HepG2 (cell line): ENCODE measurements around the gene DHX30. TPM values are rescaled to one million over a fixed set of nuclear protein-coding genes. Genes with fewer than 3 reads are reported as not detected.
A peak's percentile ranks its signal among the peaks of the same experiment; 100 is the strongest.

Experiments used
- ATAC-seq: fragments of 200-7000 bp; cut with Tn5 transposase; 3 replicates; pipeline ENCODE4 v1.9.1; 2020; ENCODE audit warnings: mild to moderate bottlenecking, moderate library complexity
- BruUV-seq: library from RNA; stranded (reverse); fragments of 400-500 nt; replicated peaks from 2 replicates; lab custom pipeline; 2021; lab: Mats Ljungman, UMichigan
- CTCF ChIA-PET: fragments of 300-600 bp; formaldehyde crosslinking; extraction: SDS; loops from one replicate; lab custom pipeline; 2021; ENCODE audit warnings: low total read pairs, inconsistent platforms, low intra/inter-chr PET ratio; lab: Yijun Ruan, JAX
- POLR2A ChIA-PET: fragments of 350-600 bp; sonication (Branson Sonifier 250); formaldehyde crosslinking; loops from one replicate; lab custom pipeline; 2020; ENCODE audit warnings: antibody characterized with exemption, inconsistent platforms; lab: Yijun Ruan, JAX
- DNase-seq: peaks from one replicate; pipeline ENCODE4 v3.0.0-alpha.2; 2015; ENCODE audit warnings: low spot score
- FAIRE-seq: peaks from 3 replicates; lab custom pipeline; 2011; peaks lifted over from hg19 to GRCh38; lab: Jason Lieb, UNC
- H2AFZ ChIP-seq: one replicate; pipeline ENCODE4 v1.6.1; 2011; ENCODE audit warnings: low read length, inconsistent platforms
- H3K27ac ChIP-seq: fragments of 300-600 bp; 3 replicates; pipeline ENCODE4 v1.8.0; 2011; ENCODE audit warnings: mixed run types, mild to moderate bottlenecking, mixed read lengths, low read length, inconsistent platforms; ENCODE audit not compliant: insufficient read depth; ENCODE audit errors: extremely low read length
- H3K27me3 ChIP-seq, 2 experiments: fragments of 200-600 bp in 1 of 2; 2 replicates in 1 of 2; 3 replicates in 1 of 2; pipeline versions ENCODE4 v1.6.0 to v1.8.0; 2011; ENCODE audit warnings: low read length in 2 of 2, mild to moderate bottlenecking in 2 of 2, moderate library complexity in 2 of 2, inconsistent platforms in 1 of 2; ENCODE audit not compliant: insufficient read depth in 2 of 2, control insufficient read depth in 1 of 2
- H3K36me3 ChIP-seq, 2 experiments: fragments of 200-600 bp in 1 of 2; replicated peaks in 1 of 2; 2 replicates in 1 of 2; 3 replicates in 1 of 2; pipeline versions ENCODE4 v1.5.1 to v1.8.0; 2011; ENCODE audit warnings: low read length in 2 of 2, inconsistent platforms in 1 of 2; ENCODE audit not compliant: insufficient read depth in 2 of 2, control insufficient read depth in 1 of 2
- H3K4me1 ChIP-seq: 2 replicates; pipeline ENCODE4 v1.5.1; 2012; ENCODE audit warnings: low read length, inconsistent platforms; ENCODE audit not compliant: insufficient read depth
- H3K4me2 ChIP-seq: 2 replicates; pipeline ENCODE4 v1.6.0; 2011; ENCODE audit warnings: low read depth, low read length, inconsistent platforms
- H3K4me3 ChIP-seq, 3 experiments: fragments of 200-600 bp in 1 of 3; sonication (generic), shearing (Covaris generic) in 1 of 3; replicated peaks in 1 of 3; 2 replicates each; pipeline ENCODE4 v1.5.1; 2011 to 2016; ENCODE audit warnings: low read length in 3 of 3, inconsistent platforms in 2 of 3, low read depth in 2 of 3, mild to moderate bottlenecking in 2 of 3, control low read depth in 1 of 3, mixed read lengths in 1 of 3; ENCODE audit not compliant: insufficient read depth in 1 of 3
- H3K79me2 ChIP-seq: one replicate; pipeline ENCODE4 v1.6.1; 2011; ENCODE audit warnings: low read length, inconsistent platforms; ENCODE audit not compliant: insufficient read depth
- H3K9ac ChIP-seq: 2 replicates; pipeline ENCODE4 v1.6.0; 2011; ENCODE audit warnings: mild to moderate bottlenecking, low read depth, low read length, inconsistent platforms; ENCODE audit not compliant: insufficient read depth
- H3K9me3 ChIP-seq: 2 replicates; pipeline ENCODE4 v1.5.1; 2012; ENCODE audit warnings: mild to moderate bottlenecking, low read length
- H4K20me1 ChIP-seq: 2 replicates; pipeline ENCODE4 v1.6.0; 2011; ENCODE audit warnings: inconsistent platforms, mild to moderate bottlenecking, low read length, moderate library complexity; ENCODE audit not compliant: insufficient read depth
- AGO2 ChIP-seq: fragments of 200-400 bp; formaldehyde crosslinking; optimal IDR thresholded peaks from 2 replicates; pipeline ENCODE3; 2017; ENCODE audit warnings: mild to moderate bottlenecking, low read depth, low read length, moderate library complexity
- ATF6 ChIP-seq: sonication (generic); formaldehyde crosslinking; conservative IDR thresholded peaks from 2 replicates; pipeline ENCODE4 v1.4.0; 2020; ENCODE audit warnings: missing genetic modification reagents
- CENPX ChIP-seq: sonication (generic); formaldehyde crosslinking; IDR thresholded peaks from 2 replicates; pipeline ENCODE4 v1.9.0; 2021; ENCODE audit warnings: mild to moderate bottlenecking, missing genetic modification reagents, moderate library complexity
- ETV6 ChIP-seq: sonication (generic); formaldehyde crosslinking; conservative IDR thresholded peaks from 2 replicates; pipeline ENCODE4 v1.4.0; 2020; ENCODE audit warnings: missing genetic modification reagents
- IRF9 ChIP-seq: sonication (generic); formaldehyde crosslinking; IDR thresholded peaks from 2 replicates; pipeline ENCODE4 v1.8.0; 2022; ENCODE audit warnings: missing genetic modification reagents, mild to moderate bottlenecking, borderline replicate concordance
- KDM2A ChIP-seq: sonication (generic); formaldehyde crosslinking; IDR thresholded peaks from 2 replicates; pipeline ENCODE4 v1.4.0; 2020; ENCODE audit warnings: low read depth, missing genetic modification reagents, borderline replicate concordance
- MBD4 ChIP-seq: IDR thresholded peaks from 2 replicates; pipeline ENCODE4 v1.6.1; 2012; ENCODE audit warnings: low read length, inconsistent platforms, borderline replicate concordance
- MZF1 ChIP-seq: sonication (generic); formaldehyde crosslinking; IDR thresholded peaks from 2 replicates; pipeline ENCODE4 v1.8.1; 2023; ENCODE audit warnings: mild to moderate bottlenecking, missing genetic modification reagents, borderline replicate concordance
- RBFOX2 ChIP-seq: fragments of 200-400 bp; formaldehyde crosslinking; IDR thresholded peaks from 2 replicates; pipeline ENCODE4 v1.6.1; 2017; ENCODE audit warnings: low read depth, mild to moderate bottlenecking, low read length
- RFX3 ChIP-seq: IDR thresholded peaks from 2 replicates; pipeline ENCODE4 v1.6.1; 2016; ENCODE audit warnings: missing biosample characterization, missing genetic modification reagents
- SALL2 ChIP-seq: sonication (generic); formaldehyde crosslinking; IDR thresholded peaks from 2 replicates; pipeline ENCODE4 v1.8.1; 2023; ENCODE audit warnings: mild to moderate bottlenecking, missing genetic modification reagents, inconsistent platforms
- SMARCE1 ChIP-seq: fragments of 450-650 bp; IDR thresholded peaks from 2 replicates; pipeline ENCODE4 v1.6.1; 2017; ENCODE audit warnings: borderline replicate concordance
- SP140L ChIP-seq: sonication (generic); formaldehyde crosslinking; IDR thresholded peaks from 2 replicates; pipeline ENCODE4 v1.4.0; 2020; ENCODE audit warnings: missing genetic modification reagents, borderline replicate concordance
- TCF7L2 ChIP-seq: IDR thresholded peaks from 2 replicates; pipeline ENCODE4 v1.6.1; 2011; ENCODE audit warnings: mild to moderate bottlenecking, low read depth, low read length, moderate library complexity
- THAP11 ChIP-seq: IDR thresholded peaks from 2 replicates; pipeline ENCODE4 v1.6.1; 2016; ENCODE audit warnings: missing biosample characterization, missing genetic modification reagents
- ZBTB10 ChIP-seq: sonication (generic); formaldehyde crosslinking; IDR thresholded peaks from 2 replicates; pipeline ENCODE4 v1.4.0; 2020; ENCODE audit warnings: missing genetic modification reagents, borderline replicate concordance
- ZKSCAN8 ChIP-seq: IDR thresholded peaks from 2 replicates; pipeline ENCODE4 v1.6.1; 2016; ENCODE audit warnings: borderline replicate concordance, missing genetic modification reagents, missing compliant biosample characterization
- ZNF670 ChIP-seq: sonication (generic); formaldehyde crosslinking; IDR thresholded peaks from 2 replicates; pipeline ENCODE4 v1.8.0; 2022; ENCODE audit warnings: mild to moderate bottlenecking, missing genetic modification reagents, borderline replicate concordance
- ZNF777 ChIP-seq: sonication (generic); formaldehyde crosslinking; IDR thresholded peaks from 2 replicates; pipeline ENCODE4 v1.4.0; 2020; ENCODE audit warnings: missing genetic modification reagents
- WGBS: methylation state at CpG from one replicate; pipeline ENCODE4 v1.1.6; 2017; ENCODE audit warnings: low lambda C conversion rate; 5-methylcytosine and 5-hydroxymethylcytosine counted together
- in situ Hi-C: cut with HindIII; loops from 2 replicates; pipeline ENCODE4 v1.10.0; 2017; ENCODE audit warnings: low pct_unique_long_range_greater_than_20kb; ENCODE audit not compliant: extremely low pct_ligation_motif_present
- intact Hi-C: fragments of 100-400 bp; cut with micrococcal nuclease; formaldehyde crosslinking; loops from one replicate; pipeline ENCODE4 v1.10.0; 2022; ENCODE audit not compliant: unreplicated experiment
- polyA plus RNA-seq, 8 experiments: library from polyadenylated mRNA; depleted of rRNA in 3 of 8; stranded (reverse) in 7 of 8; unstranded in 1 of 8; fragments of >200 nt; fragmentation: Illumina TruSeq in 4 of 8; extraction: Trizol in 4 of 8; gene quantifications; 2 replicates each; pipeline versions ENCODE4 v1.2.1 to v1.2.3, GENCODE V29; 2011 to 2016; ENCODE audit warnings: low read depth in 4 of 8, missing spikeins in 1 of 8, mixed read lengths in 1 of 8; ENCODE audit not compliant: insufficient read depth in 1 of 8
- total RNA-seq, 5 experiments: library from RNA; depleted of rRNA; stranded (reverse); fragments of >200 nt; fragmentation: Illumina TruSeq; extraction: Trizol; gene quantifications; 2 replicates each; pipeline ENCODE4 v1.2.3, GENCODE V29; 2016; ENCODE audit warnings: low read depth in 1 of 5

Gene DHX30
- total and polyA plus RNA-seq, 2 of the 13 experiments (the other 11 are each of a cell fraction or from before 2014, with no cell fraction given): 30.6 to 59.4 TPM

- BruUV-seq: no TSS peak
- WGBS: 100% methylated on average over 7 of the region's 37 CpGs
- Histone ChIP-seq H3K36me3 (peaks cover 56 to 98% of the 10 kb centered on the region in 2 experiments), H2AFZ (no peak overlapping the region), H3K4me2 (no peak overlapping the region), H3K27ac (no peak overlapping the region), H4K20me1 (no peaks in the 10 kb centered on the region), H3K4me1 (no peaks in the 10 kb centered on the region), H3K4me3 (no peak overlapping the region), H3K27me3 (no peaks in the 10 kb centered on the region), H3K79me2 (no peaks in the 10 kb centered on the region), H3K9me3 (no peaks in the 10 kb centered on the region), H3K9ac (no peak overlapping the region)
- no peak for FAIRE-seq
- in situ Hi-C loops (loop anchor here (10.0 kb wide), 1 partner anchor 308 kb away; no protein-coding TSS in a partner anchor), intact Hi-C loops (no loop called here)
- ChIA-PET POLR2A (no interaction called here), CTCF (no interaction called here)
- no peak for ATAC-seq
- DNase-seq: no peak
- TF ChIP-seq SP140L (CRISPR knock-in tag) (no peak), SALL2 (no peak), RBFOX2 (peak; percentile 50), SMARCE1 (no peak), ATF6 (CRISPR knock-in tag) (no peak), ZNF670 (CRISPR knock-in tag) (no peak), CENPX (CRISPR knock-in tag) (no peak), THAP11 (CRISPR knock-in tag) (no peak), TCF7L2 (no peak), MZF1 (no peak), RFX3 (no peak), MBD4 (no peak), ETV6 (no peak), ZNF777 (CRISPR knock-in tag) (no peak), ZKSCAN8 (no peak), AGO2 (peak; percentile 79), ZBTB10 (no peak), IRF9 (CRISPR knock-in tag) (no peak), KDM2A (CRISPR knock-in tag) (peak; percentile 1; the same call in 1 of the 2 replicates)
Measured at GRCh38 chr3:47846186-47846879, 43.4 kb downstream of the DHX30 start.
